RWPE2 (cell line): ENCODE measurements around the gene CEACAM3.

Source experiments
- ATAC-seq: fragments of 200-7000 bp; cut with Tn5 transposase; 3 replicates; pipeline ENCODE4 v1.9.1; 2021; ENCODE audit warnings: low read depth
- DNase-seq: peaks from one replicate; pipeline ENCODE4 v3.0.0-alpha.2; 2020; ENCODE audit warnings: low spot score
- H3K27ac ChIP-seq: fragments of 450-650 bp; 2 replicates; pipeline ENCODE4 v1.5.1; 2017; ENCODE audit warnings: mild to moderate bottlenecking; ENCODE audit not compliant: poor library complexity, severe bottlenecking
- H3K27me3 ChIP-seq: fragments of 250-450 bp; sonication (Bioruptor Pico); 2 replicates; pipeline ENCODE4 v1.5.1; 2021; ENCODE audit warnings: mild to moderate bottlenecking, moderate library complexity; ENCODE audit not compliant: insufficient read depth, poor library complexity, severe bottlenecking
- H3K36me3 ChIP-seq: fragments of 250-450 bp; sonication (Bioruptor Pico); 2 replicates; pipeline ENCODE4 v1.5.1; 2020; ENCODE audit warnings: low read depth, mild to moderate bottlenecking, moderate library complexity
- H3K4me1 ChIP-seq: fragments of 250-450 bp; sonication (Bioruptor Pico); 2 replicates; pipeline ENCODE4 v1.5.1; 2021; ENCODE audit warnings: mild to moderate bottlenecking, moderate library complexity; ENCODE audit not compliant: insufficient read depth, poor library complexity, severe bottlenecking
- H3K4me3 ChIP-seq: fragments of 250-450 bp; sonication (Bioruptor Pico); 2 replicates; pipeline ENCODE4 v1.5.1; 2021; ENCODE audit warnings: mild to moderate bottlenecking, moderate library complexity; ENCODE audit not compliant: severe bottlenecking
- H3K9me3 ChIP-seq: fragments of 250-450 bp; sonication (Bioruptor Pico); 2 replicates; pipeline ENCODE4 v1.5.1; 2021; ENCODE audit warnings: mild to moderate bottlenecking, moderate library complexity; ENCODE audit not compliant: severe bottlenecking
- TF ChIP-seq, protein P1 (sequence below): fragments of 450-650 bp; IDR thresholded peaks from one replicate; pipeline ENCODE4 v1.5.1; 2017; ENCODE audit warnings: mild to moderate bottlenecking, moderate library complexity; ENCODE audit not compliant: poor library complexity, severe bottlenecking

Gene CEACAM3

DNA sequence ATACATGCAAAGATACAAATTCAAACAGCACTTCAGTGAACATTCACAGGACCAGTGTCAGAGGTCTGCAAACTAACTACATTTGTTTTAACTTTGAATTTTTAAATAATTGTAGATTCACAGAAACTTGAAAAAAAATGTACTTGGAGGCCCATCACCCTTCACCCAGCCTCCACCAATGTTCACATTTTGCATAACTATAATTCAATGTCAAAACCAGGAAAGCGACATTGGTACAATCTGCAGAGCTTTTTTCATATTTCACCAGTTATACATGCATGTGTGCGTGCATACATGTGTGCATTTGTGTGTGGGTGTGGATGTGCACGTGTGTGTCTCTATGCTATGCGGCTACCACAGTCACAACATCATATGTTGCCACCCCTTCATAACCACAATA lies 18.9 kb downstream of the CEACAM3 start:
- TF ChIP-seq, protein P1, sequence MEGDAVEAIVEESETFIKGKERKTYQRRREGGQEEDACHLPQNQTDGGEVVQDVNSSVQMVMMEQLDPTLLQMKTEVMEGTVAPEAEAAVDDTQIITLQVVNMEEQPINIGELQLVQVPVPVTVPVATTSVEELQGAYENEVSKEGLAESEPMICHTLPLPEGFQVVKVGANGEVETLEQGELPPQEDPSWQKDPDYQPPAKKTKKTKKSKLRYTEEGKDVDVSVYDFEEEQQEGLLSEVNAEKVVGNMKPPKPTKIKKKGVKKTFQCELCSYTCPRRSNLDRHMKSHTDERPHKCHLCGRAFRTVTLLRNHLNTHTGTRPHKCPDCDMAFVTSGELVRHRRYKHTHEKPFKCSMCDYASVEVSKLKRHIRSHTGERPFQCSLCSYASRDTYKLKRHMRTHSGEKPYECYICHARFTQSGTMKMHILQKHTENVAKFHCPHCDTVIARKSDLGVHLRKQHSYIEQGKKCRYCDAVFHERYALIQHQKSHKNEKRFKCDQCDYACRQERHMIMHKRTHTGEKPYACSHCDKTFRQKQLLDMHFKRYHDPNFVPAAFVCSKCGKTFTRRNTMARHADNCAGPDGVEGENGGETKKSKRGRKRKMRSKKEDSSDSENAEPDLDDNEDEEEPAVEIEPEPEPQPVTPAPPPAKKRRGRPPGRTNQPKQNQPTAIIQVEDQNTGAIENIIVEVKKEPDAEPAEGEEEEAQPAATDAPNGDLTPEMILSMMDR = no peak
- Histone ChIP-seq H3K36me3 (no peaks in the 10 kb centered on the region), H3K4me1 (no peaks in the 10 kb centered on the region), H3K27me3 (peaks cover 3% of the 10 kb centered on the region), H3K4me3 (no peak overlapping the region), H3K27ac (no peak overlapping the region), H3K9me3 (no peaks in the 10 kb centered on the region)
- ATAC-seq (no peak), DNase-seq (no peak)

DNA sequence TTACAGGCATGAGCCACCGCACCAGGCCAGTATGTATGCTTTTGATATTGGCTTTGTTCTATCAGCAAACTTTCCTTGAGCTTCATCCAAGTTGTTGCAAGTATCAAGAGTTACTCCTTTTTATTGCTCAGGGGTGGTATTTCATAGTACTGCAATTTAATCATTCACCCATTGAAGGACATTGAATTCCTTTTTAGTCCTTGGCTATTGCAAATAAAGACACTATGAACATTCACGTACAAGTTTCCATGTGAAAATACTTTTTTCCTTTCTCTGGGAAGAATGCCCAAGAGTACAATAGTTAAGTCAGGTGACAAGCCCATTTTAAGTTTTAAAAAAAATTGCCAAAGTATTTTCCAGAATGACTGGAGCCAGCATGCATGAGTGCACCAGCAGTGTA lies 20.4 kb downstream of the CEACAM3 start:
- Histone ChIP-seq H3K4me1 (no peaks in the 10 kb centered on the region), H3K9me3 (no peaks in the 10 kb centered on the region), H3K27me3 (peaks cover 3% of the 10 kb centered on the region), H3K4me3 (no peak overlapping the region), H3K27ac (no peak overlapping the region), H3K36me3 (no peaks in the 10 kb centered on the region)
- no peak for ATAC-seq
- TF ChIP-seq, protein P1 = no peak
- no peak for DNase-seq

DNA sequence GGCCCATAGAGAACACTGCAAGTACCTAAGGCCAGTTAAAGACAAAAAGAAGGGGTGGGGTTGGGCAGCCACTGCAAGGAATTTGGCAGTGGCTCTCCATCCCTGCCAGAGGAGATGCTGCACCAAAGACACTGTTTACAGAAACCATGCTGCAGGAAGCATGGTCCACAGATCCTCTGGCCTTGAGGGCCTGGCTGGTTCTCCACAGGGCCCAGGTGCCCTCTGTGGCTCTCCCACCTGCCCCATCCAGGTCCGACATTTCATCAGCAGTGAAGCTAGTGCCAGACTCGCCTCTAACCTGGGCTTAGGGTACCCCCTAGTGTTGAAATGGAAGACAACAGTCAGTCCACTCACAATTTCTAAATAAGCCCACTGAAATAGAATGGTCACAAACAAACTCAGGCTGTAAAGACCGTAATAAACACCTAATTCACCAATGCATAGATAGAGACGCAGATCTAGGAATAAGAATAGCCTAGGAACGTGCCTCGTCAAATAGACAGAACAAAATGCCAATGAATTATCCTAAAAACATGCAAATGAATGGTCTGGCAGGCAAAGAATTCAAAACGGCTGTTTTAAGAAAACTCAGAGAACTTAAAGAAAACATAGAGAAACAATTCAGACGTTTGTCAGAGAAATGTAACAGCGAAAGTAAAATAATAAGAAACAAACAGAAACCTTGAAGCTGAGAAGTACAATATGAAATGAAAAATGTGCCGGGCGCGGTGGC lies 24.8 kb downstream of the CEACAM3 start:
- TF ChIP-seq, protein P1 = peak; percentile 61
- DNase-seq (no peak), ATAC-seq (peak; percentile 51; the same call in 2 of the 3 replicates)
- H3K27me3 ChIP-seq = peaks cover 7% of the 10 kb centered on the region
- H3K4me3 ChIP-seq = no peak overlapping the region
- H3K4me1 ChIP-seq = no peaks in the 10 kb centered on the region
- no peaks in the 10 kb centered on the region for H3K9me3 ChIP-seq
- no peak overlapping the region for H3K27ac ChIP-seq
- no peaks in the 10 kb centered on the region for H3K36me3 ChIP-seq

DNA sequence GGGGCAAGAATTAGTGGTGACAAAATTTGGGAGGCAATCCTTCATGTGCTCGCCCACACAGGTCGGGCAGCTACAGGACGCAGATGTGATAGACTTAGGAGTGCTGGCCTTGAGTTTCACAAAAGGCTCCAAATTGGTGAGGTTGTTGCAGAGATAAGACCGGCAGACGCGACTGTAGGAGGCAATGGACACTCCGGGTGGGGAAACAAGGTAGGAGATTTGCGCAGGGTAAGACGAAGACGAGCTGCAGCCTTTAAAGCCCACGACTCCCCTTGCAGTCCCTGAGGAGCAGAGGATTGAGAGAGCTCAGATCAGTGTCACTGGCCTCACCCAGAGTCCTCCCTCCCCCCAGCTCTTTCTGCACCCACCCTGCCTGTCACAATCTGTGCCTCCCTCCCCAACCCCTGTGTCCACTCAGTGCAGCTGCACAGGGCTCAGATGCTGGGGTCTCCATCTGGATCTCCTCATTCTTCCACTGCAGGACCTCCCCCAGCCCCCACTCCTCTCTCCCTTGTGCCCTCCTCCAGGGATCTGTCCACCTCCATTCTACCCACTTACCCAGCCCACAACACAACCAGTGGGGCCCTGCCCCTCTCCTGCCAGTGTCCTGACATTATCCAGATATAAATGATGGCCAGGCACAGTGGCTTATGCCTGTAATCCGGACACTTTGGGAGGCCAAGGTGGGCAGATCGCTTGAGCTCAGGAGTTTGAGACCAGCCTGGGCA lies 41.8 kb downstream of the CEACAM3 start:
- no peaks in the 10 kb centered on the region for H3K36me3 ChIP-seq
- DNase-seq (no peak), ATAC-seq (no peak; the same call in 2 of the 3 replicates)
- no peak overlapping the region for H3K27ac ChIP-seq
- H3K4me1 ChIP-seq = no peaks in the 10 kb centered on the region
- H3K9me3 ChIP-seq = no peaks in the 10 kb centered on the region
- H3K4me3 ChIP-seq = no peak overlapping the region
- H3K27me3 ChIP-seq = peaks cover 22% of the 10 kb centered on the region
- TF ChIP-seq, protein P1 = no peak

DNA sequence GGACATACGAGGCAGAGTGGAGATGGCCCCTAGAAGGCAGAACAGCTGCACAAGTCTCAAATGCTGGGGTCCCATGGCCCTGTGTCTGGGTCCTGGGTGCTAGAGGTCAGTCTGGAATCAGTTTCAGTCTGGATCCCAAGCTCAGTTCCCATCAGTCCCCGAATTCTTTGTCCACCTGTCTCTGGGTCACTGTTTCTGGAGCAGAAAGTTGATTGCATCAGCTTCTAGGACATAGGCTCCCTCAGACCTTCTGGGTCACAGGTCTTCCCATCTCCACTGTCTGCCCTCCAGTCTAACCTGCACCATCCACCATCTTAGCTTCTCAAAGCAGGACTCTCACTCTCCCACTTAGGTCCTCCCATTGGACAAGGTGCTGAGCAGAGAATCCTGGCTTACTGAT lies 42.8 kb downstream of the CEACAM3 start:
- no peak overlapping the region for H3K27ac ChIP-seq
- no peaks in the 10 kb centered on the region for H3K36me3 ChIP-seq
- no peak for ATAC-seq
- TF ChIP-seq, protein P1 = no peak
- H3K27me3 ChIP-seq = peaks cover 25% of the 10 kb centered on the region
- no peak for DNase-seq
- no peak overlapping the region for H3K4me3 ChIP-seq
- no peaks in the 10 kb centered on the region for H3K4me1 ChIP-seq
- no peaks in the 10 kb centered on the region for H3K9me3 ChIP-seq
